K562 (cell line): ENCODE results near the gene PTTG1IP. TPM values are rescaled to one million over a fixed set of nuclear protein-coding genes. Genes with fewer than 3 reads are reported as not detected.

ENCODE experiments used
- ATAC-seq: fragments of 200-7000 bp; cut with Tn5 transposase; 3 replicates; pipeline ENCODE4 v1.9.1; 2020; ENCODE audit warnings: moderate library complexity
- BruUV-seq: library from RNA; stranded (reverse); fragments of 400-500 nt; replicated peaks from 2 replicates; lab custom pipeline; 2021; lab: Mats Ljungman, UMichigan
- CTCF ChIA-PET: fragments of 300-600 bp; formaldehyde crosslinking; extraction: SDS; loops from one replicate; lab custom pipeline; 2021; ENCODE audit warnings: low intra/inter-chr PET ratio; lab: Yijun Ruan, JAX
- POLR2A ChIA-PET: fragments of 300-600, 350-650 bp; sonication (Branson Sonifier 250); formaldehyde crosslinking; extraction: SDS; loops from one replicate; lab custom pipeline; 2021; ENCODE audit warnings: antibody characterized with exemption, inconsistent platforms; lab: Yijun Ruan, JAX
- DNase-seq, 4 experiments: peaks; one replicate each; pipeline versions ENCODE4 v3.0.0 to v3.0.0-alpha.2; 2011 to 2018; ENCODE audit warnings: low spot score in 3 of 4, mixed read lengths in 3 of 4; ENCODE audit errors: extremely low read depth in 1 of 4
- FAIRE-seq: peaks from 2 replicates; lab custom pipeline; 2011; peaks lifted over from hg19 to GRCh38; lab: Jason Lieb, UNC
- H2AFZ ChIP-seq: 2 replicates; pipeline ENCODE4 v1.6.0; 2011; ENCODE audit warnings: low read depth, low read length, control low read depth, inconsistent platforms
- H3K27ac ChIP-seq: fragments of 200-600 bp; 3 replicates; pipeline ENCODE4 v1.8.0; 2011; ENCODE audit warnings: low read depth, mild to moderate bottlenecking, control low read depth, inconsistent platforms, low read length, moderate library complexity, mixed read lengths; ENCODE audit errors: extremely low read depth
- H3K27me3 ChIP-seq, 2 experiments: fragments of 300-600 bp in 1 of 2; 2 replicates in 1 of 2; 3 replicates in 1 of 2; pipeline versions ENCODE4 v1.6.0 to v1.8.0; 2011; ENCODE audit warnings: inconsistent platforms in 2 of 2, low read length in 2 of 2, mild to moderate bottlenecking in 1 of 2, mixed read lengths in 1 of 2, moderate library complexity in 1 of 2; ENCODE audit not compliant: control insufficient read depth in 2 of 2, insufficient read depth in 2 of 2
- H3K36me3 ChIP-seq: fragments of 300-600 bp; 3 replicates; pipeline ENCODE4 v1.8.0; 2011; ENCODE audit warnings: mild to moderate bottlenecking, low read length, inconsistent platforms; ENCODE audit not compliant: control insufficient read depth, insufficient read depth
- H3K4me1 ChIP-seq, 2 experiments: fragments of 200-600 bp in 1 of 2; replicated peaks in 1 of 2; 2 replicates in 1 of 2; 3 replicates in 1 of 2; pipeline versions ENCODE4 v1.5.1 to v1.8.0; 2011; ENCODE audit warnings: inconsistent platforms in 2 of 2, low read length in 2 of 2, mild to moderate bottlenecking in 1 of 2, mixed read lengths in 1 of 2, moderate library complexity in 1 of 2; ENCODE audit not compliant: control insufficient read depth in 2 of 2, insufficient read depth in 2 of 2
- H3K4me2 ChIP-seq: 2 replicates; pipeline ENCODE4 v1.6.1; 2011; ENCODE audit warnings: low read length, control low read depth, inconsistent platforms, mixed read lengths; ENCODE audit not compliant: insufficient read depth
- H3K4me3 ChIP-seq: fragments of 200-600 bp; sonication (generic), shearing (Covaris generic); 2 replicates; pipeline ENCODE4 v1.5.1; 2016; ENCODE audit warnings: control low read depth, inconsistent platforms
- H3K79me2 ChIP-seq: fragments of 200-600 bp; 3 replicates; pipeline ENCODE4 v1.8.0; 2011; ENCODE audit warnings: low read length, inconsistent platforms; ENCODE audit not compliant: control insufficient read depth, insufficient read depth
- H3K9ac ChIP-seq, 2 experiments: 2 replicates each; pipeline versions ENCODE4 v1.6.0 to v1.6.1; 2011; ENCODE audit warnings: low read depth in 2 of 2, low read length in 2 of 2, control low read depth in 1 of 2, inconsistent platforms in 1 of 2, mild to moderate bottlenecking in 1 of 2, mixed read lengths in 1 of 2; ENCODE audit not compliant: insufficient read depth in 1 of 2
- H3K9me1 ChIP-seq: one replicate; pipeline ENCODE4 v1.6.0; 2011; ENCODE audit warnings: inconsistent platforms, mild to moderate bottlenecking, low read length, moderate library complexity; ENCODE audit not compliant: control insufficient read depth, insufficient read depth
- H3K9me3 ChIP-seq: replicated peaks from 2 replicates; pipeline ENCODE4 v1.5.1; 2011; ENCODE audit warnings: low read depth, low read length, inconsistent platforms; ENCODE audit not compliant: control insufficient read depth, insufficient read depth
- H4K20me1 ChIP-seq: replicated peaks from 2 replicates; pipeline ENCODE4 v1.6.1; 2011; ENCODE audit warnings: low read length, inconsistent platforms, mixed read lengths; ENCODE audit not compliant: control insufficient read depth, insufficient read depth
- HDAC1 ChIP-seq, 2 experiments: fragments of 450-650 bp; IDR thresholded peaks; 2 replicates each; pipeline ENCODE4 v1.6.1; 2016 to 2017; ENCODE audit warnings: inconsistent platforms in 1 of 2, mild to moderate bottlenecking in 1 of 2, moderate library complexity in 1 of 2
- POLR2G ChIP-seq: fragments of 200-400 bp; formaldehyde crosslinking; IDR thresholded peaks from 2 replicates; pipeline ENCODE4 v1.6.1; 2017; ENCODE audit warnings: low read depth, mild to moderate bottlenecking, antibody characterized with exemption, low read length, moderate library complexity
- WGBS: fragments of 100-300 bp; shearing (Covaris generic); methylation state at CpG from one replicate; pipeline ENCODE4 v1.1.6; 2016; ENCODE audit warnings: low coverage, mixed read lengths; ENCODE audit not compliant: insufficient coverage; ENCODE audit errors: missing lambda C conversion rate; 5-methylcytosine and 5-hydroxymethylcytosine counted together
- in situ Hi-C: fragments of 300-500 bp; cut with MboI; formaldehyde crosslinking; loops from 4 replicates; pipeline ENCODE4 v1.15.0; 2018; ENCODE audit warnings: inconsistent platforms, mixed read lengths
- intact Hi-C: fragments of 100-400 bp; cut with micrococcal nuclease; formaldehyde crosslinking; loops from 2 replicates; pipeline ENCODE4 v1.14.2; 2022
- polyA plus RNA-seq, 8 experiments: library from polyadenylated mRNA; depleted of rRNA in 4 of 8; stranded (reverse) in 5 of 8; unstranded in 3 of 8; fragments of >200 nt; fragmentation: Nextera tagmentation in 2 of 8; fragmentation: Illumina TruSeq in 1 of 8; extraction: Ambion mirVana in 2 of 8; extraction: Trizol in 1 of 8; gene quantifications; 2 replicates each; pipeline versions ENCODE4 v1.2.1 to v1.2.3, GENCODE V29; 2011 to 2014; ENCODE audit warnings: inconsistent platforms in 1 of 8, missing spikeins in 1 of 8
- total RNA-seq, 7 experiments: library from RNA; depleted of rRNA in 6 of 7; stranded (reverse); fragments of >200 nt in 6 of 7; fragmentation: Illumina TruSeq in 2 of 7; extraction: Trizol in 2 of 7; gene quantifications; 2 replicates each; pipeline versions ENCODE4 v1.2.1 to v1.2.3, GENCODE V29; 2011 to 2021; ENCODE audit warnings: low replicate concordance in 1 of 7
- TF ChIP-seq, protein P1 (sequence below): sonication (generic); IDR thresholded peaks from 2 replicates; pipeline ENCODE4 v1.6.1; 2016

The PTTG1IP gene
- total and polyA plus RNA-seq, 9 of the 15 experiments (the other 6 are each of a cell fraction or from before 2014, with no cell fraction given) = 5.0 to 99.3 (median 82.4) TPM

DNA sequence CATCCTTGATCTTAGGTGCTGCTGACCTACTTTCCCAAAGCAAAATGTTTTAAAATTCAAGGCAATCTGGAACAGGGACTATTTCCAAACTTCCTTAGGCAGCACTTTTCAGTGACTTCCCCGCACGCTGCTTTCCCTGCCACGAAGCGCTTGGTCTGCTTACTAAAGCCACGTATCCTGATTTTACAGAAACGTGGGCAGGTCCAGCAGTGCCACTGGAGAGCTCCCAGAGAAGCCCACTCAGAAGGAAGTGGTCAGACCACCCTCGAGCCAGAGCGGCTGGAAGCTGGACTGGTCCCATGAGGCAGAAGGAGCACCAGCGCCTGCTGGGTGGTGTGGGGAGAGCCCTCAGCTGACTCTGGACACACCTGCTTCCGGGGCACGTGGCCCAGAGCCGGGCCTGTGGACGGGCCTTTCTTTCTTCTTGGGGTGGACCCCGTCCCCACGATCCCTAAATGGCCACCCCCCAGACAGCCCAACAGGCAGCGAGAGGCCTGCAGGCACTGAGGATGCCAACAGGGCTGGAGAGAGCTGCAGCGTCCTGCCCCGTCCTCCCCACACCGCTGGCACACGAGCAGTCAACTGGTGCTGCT lies 23.2 kb downstream of the PTTG1IP start:
- DNase-seq (no peak), FAIRE-seq (no peak), ATAC-seq (no peak)
- Histone ChIP-seq H2AFZ (no peak overlapping the region), H3K9me1 (peaks cover 6% of the 10 kb centered on the region), H3K4me1 (peaks cover 41 to 66% of the 10 kb centered on the region in 2 experiments), H3K79me2 (peaks cover 14% of the 10 kb centered on the region), H3K27ac (no peak overlapping the region), H3K4me3 (no peak overlapping the region), H3K4me2 (no peak overlapping the region), H3K9ac (peak overlapping the region in 1 of 2 experiments; percentile 17; a peak in 1 of 4 replicates), H3K27me3 (no peaks in the 10 kb centered on the region), H4K20me1 (no peaks in the 10 kb centered on the region; the same call in 1 of the 2 replicates), H3K9me3 (no peaks in the 10 kb centered on the region), H3K36me3 (peaks cover 57% of the 10 kb centered on the region)
- in situ Hi-C loops = no loop called here
- TF ChIP-seq POLR2G (peak; percentile 32), HDAC1 (IDR thresholded peaks at IDR 0.05) (no peak)
- TF ChIP-seq, protein P1, sequence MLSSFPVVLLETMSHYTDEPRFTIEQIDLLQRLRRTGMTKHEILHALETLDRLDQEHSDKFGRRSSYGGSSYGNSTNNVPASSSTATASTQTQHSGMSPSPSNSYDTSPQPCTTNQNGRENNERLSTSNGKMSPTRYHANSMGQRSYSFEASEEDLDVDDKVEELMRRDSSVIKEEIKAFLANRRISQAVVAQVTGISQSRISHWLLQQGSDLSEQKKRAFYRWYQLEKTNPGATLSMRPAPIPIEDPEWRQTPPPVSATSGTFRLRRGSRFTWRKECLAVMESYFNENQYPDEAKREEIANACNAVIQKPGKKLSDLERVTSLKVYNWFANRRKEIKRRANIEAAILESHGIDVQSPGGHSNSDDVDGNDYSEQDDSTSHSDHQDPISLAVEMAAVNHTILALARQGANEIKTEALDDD = no peak
- POLR2A ChIA-PET = interaction anchor here (0.7 to 1.0 kb wide), 3 partner anchors 9 to 13 kb away, joined by 3 read pairs; no protein-coding TSS in a partner anchor
- CTCF ChIA-PET = no interaction called here
- no TSS peak for BruUV-seq
- intact Hi-C loops = no loop called here
- whole genome bisulfite sequencing = 96% methylated on average over 18 of the region's 20 CpGs
